M059J (cell line): ENCODE measurements around the gene PLA2G2E. TPM values are rescaled to one million over a fixed set of nuclear protein-coding genes. Genes with fewer than 3 reads are reported as not detected.
"Not testable (repeated sequence)": the region's sequence is repeated elsewhere in the genome, so short reads cannot be mapped to it uniquely, and the experiment has no call there.

ENCODE experiments used
- DNase-seq: peaks from one replicate; pipeline ENCODE4 v3.0.0-alpha.2; 2012; ENCODE audit warnings: low read depth
- total RNA-seq: library from RNA; depleted of rRNA; stranded (reverse); fragments of >200 nt; shearing (Covaris generic); gene quantifications from 2 replicates; pipeline ENCODE4 v1.2.3, GENCODE V29; 2014; rRNA removed

The PLA2G2E gene
- total RNA-seq, 1 experiment from 2014 or later: not detected

DNA sequence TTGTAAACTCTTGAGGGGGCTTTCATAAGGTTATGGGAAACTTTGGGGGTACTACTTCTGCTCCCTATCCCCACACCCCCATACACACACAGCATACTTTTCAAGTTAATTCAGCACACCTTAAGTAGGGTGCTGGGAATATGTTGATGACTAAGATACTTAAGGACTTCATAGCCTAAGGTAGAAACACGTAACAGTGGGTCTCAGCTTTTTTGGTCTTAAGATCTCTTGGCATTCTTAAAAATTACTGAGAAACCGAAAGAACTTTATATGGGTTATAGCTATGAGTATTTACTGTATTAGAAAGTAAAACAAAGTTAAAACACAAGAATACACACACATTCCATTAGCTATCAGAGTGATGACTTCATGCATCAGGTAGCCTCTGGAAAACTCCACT, 39.1 kb downstream of the PLA2G2E start:
- DNase-seq: no peak

DNA sequence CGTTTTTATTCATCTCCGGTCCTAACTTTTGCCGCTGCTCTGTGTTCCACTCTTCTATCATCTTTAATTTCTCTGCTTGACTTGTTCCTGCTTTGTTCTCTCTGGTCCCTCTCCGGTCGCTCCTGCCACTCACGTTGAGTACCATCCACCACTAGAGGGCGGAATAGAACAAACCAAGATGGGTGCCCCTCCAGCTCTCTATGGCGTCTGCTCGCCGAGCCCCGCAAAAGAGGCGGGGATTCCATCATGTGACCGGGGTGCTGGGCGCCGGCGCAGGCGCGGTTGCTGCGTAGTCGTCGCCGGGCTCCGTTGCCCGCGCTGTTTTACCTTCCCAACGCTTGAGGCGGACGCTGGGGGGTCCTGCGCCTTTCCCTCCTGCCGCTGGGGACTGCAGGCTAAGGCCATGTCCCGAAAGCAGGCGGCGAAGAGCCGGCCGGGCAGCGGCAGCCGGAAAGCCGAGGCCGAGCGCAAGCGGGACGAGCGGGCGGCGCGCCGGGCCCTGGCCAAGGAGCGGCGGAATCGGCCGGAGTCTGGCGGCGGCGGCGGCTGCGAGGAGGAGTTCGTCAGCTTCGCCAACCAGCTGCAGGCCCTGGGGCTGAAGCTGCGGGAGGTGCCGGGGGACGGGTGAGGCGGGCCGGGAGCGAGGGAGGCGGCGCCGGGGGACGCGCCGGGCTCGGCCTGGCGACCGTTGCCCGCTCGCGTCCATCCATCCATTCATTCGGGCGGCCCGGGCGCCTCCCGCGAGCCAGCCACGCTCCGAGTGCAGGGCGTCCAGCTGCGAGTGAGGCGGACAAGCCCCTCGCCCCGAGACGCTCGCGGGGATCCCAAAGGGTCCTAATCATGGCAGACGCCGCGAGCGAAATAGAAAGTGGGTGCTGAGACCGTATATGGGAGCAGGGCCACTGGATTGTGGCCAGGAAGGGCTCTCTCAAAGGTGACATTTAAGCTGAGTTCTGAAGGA, 41.0 kb downstream of the PLA2G2E start, which contains the start of gene OTUD3:
TSS of gene OTUD3 (plus strand) at position 285 of the 961 bp plus-strand sequence. CDS start at position 404, 119 bp downstream.
- DNase-seq: peak; percentile 98

DNA sequence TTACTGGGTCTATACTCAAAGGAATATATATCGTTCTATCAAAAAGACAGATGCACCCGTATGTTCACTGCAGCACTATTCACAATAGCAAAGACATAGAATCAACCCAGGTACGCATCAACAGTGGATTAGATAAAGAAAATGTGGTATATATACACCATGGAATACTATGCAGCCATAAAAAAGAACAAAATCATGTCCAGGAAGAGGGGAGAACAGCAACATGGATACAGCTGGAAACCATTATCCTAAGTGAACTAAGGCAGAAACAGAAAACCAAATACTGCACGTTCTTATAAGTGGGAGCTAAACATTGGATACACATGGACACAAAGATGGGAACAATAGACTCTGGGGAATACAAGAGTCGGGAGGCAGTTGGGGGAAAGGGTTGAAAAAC, 42.6 kb downstream of the PLA2G2E start:
- not testable (repeated sequence) for DNase-seq

DNA sequence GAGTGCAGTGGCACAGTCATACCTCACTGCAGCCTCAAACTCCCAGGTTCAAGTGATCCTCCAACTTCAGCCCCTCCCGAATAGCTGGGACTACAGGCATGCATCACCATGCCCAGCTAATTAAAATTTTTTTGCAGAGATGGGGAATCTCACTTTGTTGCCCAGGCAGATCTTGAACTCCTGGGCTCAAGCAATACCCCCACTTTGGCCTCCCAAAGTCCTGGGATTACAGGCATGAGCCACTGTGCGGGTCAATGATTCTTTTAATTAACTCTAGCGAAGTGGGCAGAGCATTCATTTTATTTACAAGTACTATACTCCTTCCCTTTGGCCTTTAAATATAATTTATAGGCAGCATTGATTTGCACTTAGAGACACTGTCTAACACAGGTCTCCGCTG, 43.8 kb downstream of the PLA2G2E start:
- DNase-seq: no peak

DNA sequence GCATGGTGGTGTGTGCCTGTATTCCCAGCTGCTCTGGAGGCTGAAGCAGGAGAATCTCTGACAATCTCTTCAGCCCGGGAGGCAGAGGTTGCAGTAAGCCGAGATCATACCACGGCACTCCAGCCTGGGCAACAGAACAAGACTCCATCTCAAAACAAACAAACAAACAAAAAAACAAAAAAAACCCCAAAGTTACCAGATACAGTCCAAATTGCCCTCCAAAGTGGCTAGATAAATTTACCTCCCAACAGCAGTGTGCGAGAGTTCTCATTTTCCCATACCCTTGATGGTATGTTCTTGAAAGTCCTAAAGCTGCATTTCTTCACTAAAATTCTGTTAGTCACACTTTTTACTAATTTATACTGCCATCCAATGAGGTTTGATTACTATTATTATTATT, 44.2 kb downstream of the PLA2G2E start:
- DNase-seq: no peak

DNA sequence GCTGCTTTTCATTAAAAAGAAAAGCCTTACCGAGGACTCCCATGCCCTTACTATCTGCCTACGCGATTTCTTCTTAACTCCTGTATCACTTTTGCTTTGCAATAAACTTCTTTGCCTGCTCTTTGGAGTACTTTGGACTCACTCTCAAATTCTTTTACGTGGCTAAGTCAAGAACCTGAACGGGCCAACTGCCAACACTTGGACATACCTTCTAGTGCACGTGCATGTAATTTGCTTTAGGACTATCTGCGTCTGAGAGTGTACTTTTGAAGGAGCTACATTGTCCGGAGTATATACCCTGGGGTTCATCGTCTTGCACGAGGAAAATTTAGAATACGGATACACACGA, 44.8 kb downstream of the PLA2G2E start:
- no peak for DNase-seq

DNA sequence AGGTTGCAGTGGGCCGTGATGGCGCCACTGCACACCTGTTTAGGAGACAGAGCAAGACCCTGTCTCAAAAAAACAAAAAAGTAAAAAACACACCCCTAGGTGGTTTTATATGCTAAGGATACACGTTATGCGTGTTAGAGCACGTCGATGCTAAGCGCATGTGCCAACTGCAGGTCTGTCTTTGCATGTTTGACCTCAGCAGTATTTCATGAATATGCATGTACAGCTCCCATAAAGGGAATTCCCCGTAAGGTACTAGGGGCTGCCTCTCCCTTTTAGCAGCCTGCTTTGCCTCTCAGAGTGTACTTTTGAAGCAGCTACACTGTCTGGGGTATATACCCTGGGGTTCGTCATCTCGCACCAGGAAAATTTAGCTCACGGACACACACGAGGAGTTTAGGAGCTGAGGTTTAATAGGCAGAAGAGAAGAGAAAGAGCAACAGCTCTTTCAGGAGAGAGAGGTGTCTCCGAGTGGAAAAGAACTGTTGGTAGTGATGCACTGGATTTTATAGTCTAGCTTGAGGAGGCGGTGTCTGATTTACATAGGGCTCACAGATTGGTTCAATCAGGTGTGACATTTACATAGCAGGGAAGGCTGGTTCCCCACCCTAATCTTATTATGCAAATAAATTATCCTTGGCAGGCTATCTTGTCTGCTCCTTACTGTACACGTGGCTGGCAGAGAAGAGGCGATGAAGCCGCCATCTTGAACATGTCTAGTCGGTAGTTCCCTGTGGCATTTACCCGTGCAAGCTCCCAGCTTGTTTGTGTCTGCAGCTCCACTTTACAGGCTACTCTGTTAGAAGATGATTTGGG, 45.4 kb downstream of the PLA2G2E start:
- no peak for DNase-seq

DNA sequence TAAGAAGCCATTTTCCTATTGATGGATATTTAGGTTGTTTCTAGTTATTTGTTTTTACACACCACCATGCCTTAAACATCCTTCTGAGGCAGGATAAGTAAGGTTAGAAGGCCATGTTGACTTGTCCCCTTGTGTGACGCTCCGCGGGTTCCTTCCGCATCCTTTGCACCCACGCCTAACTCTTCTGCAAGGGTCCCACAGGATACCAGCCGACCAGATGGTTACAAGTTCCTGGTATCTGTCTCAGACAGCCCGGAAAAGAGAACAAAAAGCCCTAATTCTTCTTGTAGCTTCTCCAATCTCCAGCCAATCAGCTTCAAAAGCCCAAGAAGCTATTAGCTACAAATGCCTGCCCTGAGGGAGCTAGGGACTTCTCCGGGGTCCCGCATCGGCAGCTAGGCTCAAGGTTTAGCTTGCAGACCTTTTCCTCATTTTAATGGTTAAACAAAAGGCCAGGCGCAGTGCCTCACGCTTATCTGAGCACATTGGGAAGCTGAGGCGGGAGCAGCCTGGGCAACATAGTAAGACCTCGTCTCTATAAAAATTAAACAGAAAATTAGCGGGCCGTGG, 46.2 kb downstream of the PLA2G2E start:
- no peak for DNase-seq

DNA sequence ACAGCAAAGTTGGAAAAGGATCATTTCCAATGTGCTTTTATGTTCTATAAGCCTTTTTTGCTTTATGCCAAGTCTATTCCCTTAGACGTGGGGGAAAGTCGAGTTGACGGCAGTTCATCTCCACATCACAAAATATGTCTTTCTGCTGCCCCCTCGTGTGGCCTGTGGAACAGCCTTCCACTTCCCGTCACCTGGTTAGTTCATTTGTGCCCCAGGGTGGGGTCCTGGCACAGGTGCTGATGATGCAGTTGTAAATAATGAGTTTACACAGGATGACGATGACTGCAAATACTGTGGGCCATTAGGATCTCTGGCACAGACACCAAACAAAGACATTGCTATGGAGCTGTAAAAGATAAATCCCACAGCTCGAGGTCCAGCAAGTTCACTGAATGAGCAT, 51.2 kb downstream of the PLA2G2E start:
- DNase-seq: peak; percentile 56

Other genes with a start within 250 kb of the PLA2G2E start
- 25.0 and 39.8 TPM in 2 replicates for gene TMCO4, start 123.7 kb downstream of the PLA2G2E start, total RNA-seq
- gene RNF186, start 108.3 kb downstream of the PLA2G2E start, total RNA-seq: not detected in 2 replicates
- gene OTUD3, start 41.2 kb downstream of the PLA2G2E start, total RNA-seq: 1.6 and 3.5 TPM in 2 replicates
- gene PLA2G2A, start 56.0 kb upstream of the PLA2G2E start, total RNA-seq: not detected in 2 replicates
- gene PLA2G5, start 146.6 kb upstream of the PLA2G2E start, total RNA-seq: 0.84 and 2.1 TPM in 2 replicates
- not detected in 2 replicates for gene PLA2G2D, start 195.9 kb upstream of the PLA2G2E start, total RNA-seq
- not detected in 2 replicates for gene PLA2G2F, start 215.7 kb upstream of the PLA2G2E start, total RNA-seq